IPS DF 6.9 (cell line): ENCODE results near the gene RELT.

ENCODE experiments used
- DNase-seq: peaks from one replicate; pipeline ENCODE4 v3.0.0-alpha.2; 2013; ENCODE audit warnings: low read depth, low spot score
- H3K27ac ChIP-seq: one replicate; pipeline ENCODE4 v1.5.1; 2013; ENCODE audit warnings: low read length, control low read depth
- H3K27me3 ChIP-seq: 2 replicates; pipeline ENCODE4 v1.6.1; 2013; ENCODE audit warnings: mild to moderate bottlenecking, low read length; ENCODE audit not compliant: control insufficient read depth, insufficient read depth
- H3K36me3 ChIP-seq: 2 replicates; pipeline ENCODE4 v1.6.1; 2013; ENCODE audit warnings: low read length; ENCODE audit not compliant: control insufficient read depth, insufficient read depth
- H3K4me1 ChIP-seq: 2 replicates; pipeline ENCODE4 v1.6.1; 2013; ENCODE audit warnings: low read length; ENCODE audit not compliant: control insufficient read depth, insufficient read depth
- H3K4me3 ChIP-seq: 2 replicates; pipeline ENCODE4 v1.5.1; 2013; ENCODE audit warnings: mild to moderate bottlenecking, low read length
- H3K9me3 ChIP-seq: 2 replicates; pipeline ENCODE4 v1.6.1; 2013; ENCODE audit warnings: low read length, inconsistent platforms; ENCODE audit not compliant: control insufficient read depth, insufficient read depth
- WGBS: extraction: QIAGEN DNeasy Blood & Tissue Kit; methylation state at CpG from one replicate; pipeline ENCODE4 v1.1.7; 2013; ENCODE audit warnings: mixed read lengths, missing lambda C conversion rate; ENCODE audit not compliant: insufficient read length, insufficient coverage; 5-methylcytosine and 5-hydroxymethylcytosine counted together

Gene RELT, protein sequence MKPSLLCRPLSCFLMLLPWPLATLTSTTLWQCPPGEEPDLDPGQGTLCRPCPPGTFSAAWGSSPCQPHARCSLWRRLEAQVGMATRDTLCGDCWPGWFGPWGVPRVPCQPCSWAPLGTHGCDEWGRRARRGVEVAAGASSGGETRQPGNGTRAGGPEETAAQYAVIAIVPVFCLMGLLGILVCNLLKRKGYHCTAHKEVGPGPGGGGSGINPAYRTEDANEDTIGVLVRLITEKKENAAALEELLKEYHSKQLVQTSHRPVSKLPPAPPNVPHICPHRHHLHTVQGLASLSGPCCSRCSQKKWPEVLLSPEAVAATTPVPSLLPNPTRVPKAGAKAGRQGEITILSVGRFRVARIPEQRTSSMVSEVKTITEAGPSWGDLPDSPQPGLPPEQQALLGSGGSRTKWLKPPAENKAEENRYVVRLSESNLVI

DNA sequence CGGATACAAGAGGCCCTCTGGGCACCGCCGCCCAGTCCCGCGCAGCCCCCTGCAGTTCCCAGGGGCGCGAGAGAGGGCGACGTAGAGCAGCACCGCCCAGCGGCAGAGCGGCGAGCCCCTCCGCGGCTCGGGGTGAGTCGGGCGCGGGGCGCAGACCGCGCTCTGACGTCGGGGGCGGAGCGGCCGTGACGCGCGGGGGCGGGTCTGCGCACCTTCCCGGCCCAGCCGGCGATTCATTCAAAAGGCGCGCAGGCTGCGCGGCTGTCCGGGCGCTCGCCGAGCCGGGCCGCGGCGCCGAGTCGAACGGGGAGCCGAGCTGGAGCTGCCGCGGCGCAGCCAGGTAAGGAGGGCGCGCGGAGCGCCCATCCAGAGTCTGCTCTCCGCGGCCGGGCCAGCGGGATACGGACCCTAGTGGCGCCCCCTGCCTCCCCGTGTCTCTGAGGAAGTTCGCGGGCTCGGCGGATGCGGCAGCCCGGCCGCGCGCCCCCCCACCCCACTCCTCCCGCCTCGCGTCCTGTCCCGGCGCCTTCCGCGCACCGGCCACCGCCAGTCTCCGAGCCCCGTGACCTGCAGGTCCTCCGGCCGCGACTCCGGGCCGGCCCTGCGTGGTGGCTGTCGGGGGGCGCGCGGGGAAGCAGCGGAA, at the start of gene RELT:
TSS of gene RELT (plus strand) at position 240 of the 643 bp plus-strand sequence. CDS start 12,738 bp downstream, outside the sequence.
- H3K4me3 ChIP-seq: peak within 1 kb of the TSS; percentile 87
- no CpG with 5 or more reads among the region's 96 CpGs for WGBS
- no peaks in the 10 kb centered on the region for H3K9me3 ChIP-seq
- no peaks in the 10 kb centered on the region for H3K27me3 ChIP-seq
- peak; percentile 68 for DNase-seq
- no peak within 1 kb of the TSS for H3K27ac ChIP-seq
- peaks cover 3% of the 10 kb centered on the region for H3K4me1 ChIP-seq
- no peaks in the 10 kb centered on the region; the same call in 1 of the 2 replicates for H3K36me3 ChIP-seq

DNA sequence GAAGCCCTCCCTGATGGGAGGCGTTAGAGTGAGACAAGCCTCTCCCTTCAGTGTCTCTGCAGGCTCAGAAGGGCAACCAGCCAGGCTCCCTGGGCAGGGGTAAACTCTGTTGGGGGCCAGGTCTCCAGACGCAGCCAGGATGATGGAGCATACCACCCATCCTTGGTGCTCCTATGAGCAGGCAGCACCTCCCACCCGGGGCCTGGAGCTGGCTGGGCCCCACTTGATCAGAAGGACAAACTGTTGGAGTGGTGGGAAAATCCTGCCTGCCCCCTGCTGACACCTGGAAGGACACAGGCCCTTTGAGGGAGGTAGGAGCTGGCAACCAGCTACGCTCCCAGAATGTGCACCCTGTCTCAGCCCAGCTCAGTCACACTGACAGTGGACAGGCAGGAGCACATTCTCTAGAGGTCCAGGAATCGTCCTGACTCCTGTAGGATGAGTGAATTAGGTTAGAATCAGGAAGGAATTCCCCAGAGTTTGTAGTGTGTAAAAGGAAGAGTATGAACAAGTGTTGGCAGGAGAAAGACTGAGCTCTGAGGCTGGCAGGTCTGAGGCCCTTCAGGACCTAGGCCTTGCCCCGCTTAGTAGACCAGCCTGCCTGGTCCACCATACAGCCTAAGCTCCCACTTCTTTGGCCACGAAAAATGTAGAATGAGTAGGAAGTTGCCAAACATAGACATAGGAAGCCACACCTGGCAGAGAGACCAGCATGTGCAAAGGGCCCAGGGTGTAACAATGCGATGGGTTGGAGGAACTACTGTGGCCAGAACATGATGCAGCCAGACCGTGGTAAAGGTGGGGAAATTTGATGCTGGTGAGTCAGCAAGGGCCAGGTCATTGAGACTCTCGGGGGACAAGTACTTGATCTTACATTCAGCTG, 49.0 kb upstream of the RELT start:
- no peak overlapping the region for H3K27ac ChIP-seq
- H3K36me3 ChIP-seq: no peaks in the 10 kb centered on the region
- WGBS: no CpG with 5 or more reads among the region's 10 CpGs
- peaks cover 4% of the 10 kb centered on the region for H3K27me3 ChIP-seq
- no peak overlapping the region for H3K4me3 ChIP-seq
- DNase-seq: no peak
- H3K4me1 ChIP-seq: peaks cover 16% of the 10 kb centered on the region
- no peaks in the 10 kb centered on the region for H3K9me3 ChIP-seq

DNA sequence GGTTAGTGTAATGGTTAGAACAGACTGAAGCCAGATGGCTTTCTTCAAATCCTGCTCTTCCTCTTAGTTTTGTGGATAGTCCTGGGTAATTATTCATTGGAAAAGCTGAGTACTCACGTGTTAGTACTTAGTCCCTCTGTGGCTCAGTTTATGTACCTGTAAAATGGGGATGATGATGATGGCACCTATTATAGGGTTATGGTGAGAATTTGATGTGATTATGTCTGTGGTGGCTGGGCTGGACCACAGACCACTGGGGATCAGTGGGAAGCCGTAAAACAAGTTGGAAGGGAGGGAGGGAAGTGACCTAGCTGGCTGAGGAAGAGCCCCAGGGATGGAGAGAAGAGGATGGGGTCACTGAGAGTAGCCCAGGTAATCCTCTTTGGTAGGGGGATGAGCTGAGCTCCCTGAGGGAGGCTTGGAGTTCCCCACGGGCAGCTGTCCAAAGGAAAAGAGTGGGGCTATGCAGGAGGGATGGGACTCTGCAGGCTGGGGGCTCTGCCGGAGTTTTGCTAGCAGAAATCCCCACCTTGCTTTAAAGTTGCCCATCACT, 48.3 kb upstream of the RELT start:
- WGBS: no CpG with 5 or more reads among the region's 4 CpGs
- Histone ChIP-seq H3K36me3 (no peaks in the 10 kb centered on the region), H3K9me3 (no peaks in the 10 kb centered on the region), H3K4me3 (no peak overlapping the region), H3K4me1 (peaks cover 17% of the 10 kb centered on the region), H3K27me3 (peaks cover 8% of the 10 kb centered on the region), H3K27ac (no peak overlapping the region)
- no peak for DNase-seq

DNA sequence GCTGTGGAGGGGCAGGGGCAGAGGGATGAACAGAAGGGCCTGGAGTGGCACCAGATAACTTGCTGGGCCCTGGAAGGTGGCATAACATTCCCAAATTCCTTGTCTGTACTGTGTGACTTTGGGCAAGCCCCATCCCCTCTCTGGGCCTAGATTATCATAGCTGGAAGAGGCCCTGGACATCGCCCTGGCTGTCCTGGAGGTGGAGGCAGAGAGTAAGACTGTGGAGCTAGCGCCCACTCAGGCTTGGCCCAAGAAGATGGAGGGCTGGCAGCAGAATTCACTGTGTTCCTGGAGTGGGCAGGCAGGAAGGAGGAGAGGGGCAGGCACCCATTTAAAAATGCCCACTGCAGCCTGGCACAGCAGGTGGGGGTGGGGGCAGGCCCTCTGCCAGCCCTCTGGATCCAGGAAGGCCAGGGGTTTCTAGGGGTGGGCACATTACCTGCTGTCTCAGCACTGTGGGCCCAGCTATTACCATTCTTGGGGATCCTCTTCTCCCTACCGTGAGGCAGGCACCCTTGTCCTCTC, 45.6 kb upstream of the RELT start:
- H3K4me1 ChIP-seq: peaks cover 16% of the 10 kb centered on the region

DNA sequence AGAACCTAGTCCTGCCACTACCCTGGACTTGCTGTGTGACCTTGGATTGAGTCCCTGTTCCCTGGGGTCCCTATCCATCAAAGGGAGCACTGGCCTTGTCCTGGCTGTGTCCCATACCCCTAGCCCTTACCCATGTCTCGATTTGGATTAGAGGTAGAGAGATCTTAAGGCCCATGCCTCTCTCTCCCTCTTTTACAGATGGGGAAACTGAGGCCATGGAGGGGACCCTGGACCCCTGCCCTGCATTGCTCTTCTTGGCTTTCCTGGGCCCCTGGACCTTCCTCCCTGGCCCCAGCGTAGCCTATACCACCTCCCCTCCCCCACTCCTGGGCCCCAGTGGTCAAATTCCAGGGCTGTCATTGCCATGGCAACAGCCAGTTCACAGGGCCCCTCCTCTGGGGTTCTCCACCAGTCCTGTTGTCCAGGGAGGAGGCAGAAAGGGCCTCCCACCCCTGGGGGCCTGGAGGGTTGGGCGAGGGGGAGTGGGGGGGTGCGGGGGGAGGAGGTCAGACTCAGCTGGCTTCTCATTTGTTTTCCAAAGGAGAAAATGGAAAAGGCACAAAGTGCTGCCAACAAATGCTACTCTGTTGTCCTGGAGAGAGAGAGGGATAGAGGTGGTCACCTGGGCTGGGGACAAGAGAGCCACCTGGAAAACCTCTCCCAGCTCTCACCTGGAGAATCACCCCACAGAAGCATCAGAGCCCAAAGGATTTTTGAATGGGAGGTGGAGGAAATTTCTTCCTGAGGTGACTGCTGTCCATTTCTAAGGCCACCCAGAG, 44.9 kb upstream of the RELT start:
- WGBS: no CpG with 5 or more reads among the region's 4 CpGs
- peaks cover 16% of the 10 kb centered on the region for H3K4me1 ChIP-seq
- H3K36me3 ChIP-seq: no peaks in the 10 kb centered on the region
- H3K4me3 ChIP-seq: no peak overlapping the region
- no peak overlapping the region for H3K27ac ChIP-seq
- H3K9me3 ChIP-seq: no peaks in the 10 kb centered on the region
- H3K27me3 ChIP-seq: peaks cover 28% of the 10 kb centered on the region
- DNase-seq: no peak

More for the DNA sequence above, 45.6 kb upstream of the RELT start:
- no peak for DNase-seq
- Histone ChIP-seq H3K27ac (no peak overlapping the region), H3K27me3 (peaks cover 28% of the 10 kb centered on the region), H3K36me3 (no peaks in the 10 kb centered on the region), H3K4me3 (no peak overlapping the region), H3K9me3 (no peaks in the 10 kb centered on the region)
- WGBS: no CpG with 5 or more reads among the region's 3 CpGs

DNA sequence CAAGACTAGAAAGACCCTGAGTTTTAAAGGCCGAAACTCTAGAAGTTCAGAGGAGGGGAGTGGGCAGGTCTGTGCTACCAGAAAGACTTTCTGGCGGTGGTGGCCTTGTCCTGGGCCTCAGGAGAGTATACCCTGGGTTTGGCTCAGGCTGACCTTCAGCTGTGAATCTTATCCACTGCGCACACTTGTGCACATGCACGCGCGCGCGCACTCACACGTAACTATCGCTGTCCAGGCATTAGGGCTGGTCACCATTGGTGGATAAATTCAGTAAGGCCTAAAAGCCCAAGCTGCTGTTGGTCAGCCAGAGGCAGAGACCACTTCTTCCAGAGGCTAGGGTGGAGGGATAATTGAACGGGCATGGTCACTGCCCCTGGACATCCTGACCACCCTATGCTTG, 43.0 kb upstream of the RELT start:
- Histone ChIP-seq H3K36me3 (no peaks in the 10 kb centered on the region), H3K27me3 (peaks cover 28% of the 10 kb centered on the region), H3K4me1 (peaks cover 16% of the 10 kb centered on the region), H3K27ac (no peak overlapping the region), H3K9me3 (no peaks in the 10 kb centered on the region), H3K4me3 (no peak overlapping the region)
- no CpG with 5 or more reads among the region's 11 CpGs for WGBS
- DNase-seq: no peak

DNA sequence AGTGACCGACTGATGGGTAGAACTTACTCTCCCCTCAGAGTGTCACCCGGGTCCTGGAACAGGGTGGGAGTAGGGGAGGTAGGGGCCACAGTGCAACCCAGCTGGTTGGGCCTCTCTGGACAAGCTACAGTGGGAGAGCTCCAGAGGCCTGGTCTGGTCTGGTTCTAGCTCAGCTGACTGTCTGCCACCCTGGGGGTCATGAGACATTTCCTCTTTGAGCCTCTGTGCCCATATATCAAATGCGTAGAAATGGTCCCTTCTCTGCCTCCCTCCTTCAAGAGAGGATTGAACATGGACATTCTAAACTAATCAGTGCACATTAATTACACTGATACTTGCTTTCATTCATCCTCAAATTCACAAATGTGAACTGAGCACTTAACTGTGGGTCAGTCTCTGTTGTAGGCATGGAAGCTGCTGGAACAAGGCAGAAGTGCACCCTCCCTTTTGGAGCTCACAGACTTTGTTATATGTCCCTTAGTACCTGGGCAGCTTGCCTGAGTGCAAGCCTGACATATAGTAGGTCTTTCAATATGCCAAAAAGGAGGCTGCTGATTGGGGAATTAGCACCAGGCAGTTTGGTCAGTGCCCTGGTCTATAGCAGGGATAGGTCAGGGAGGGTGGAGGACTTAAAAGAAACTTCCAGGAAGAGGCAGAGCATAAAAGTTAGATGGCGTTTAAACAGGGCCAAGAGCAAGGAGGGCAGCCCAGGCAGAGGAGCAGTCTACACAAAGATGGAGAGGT, 42.4 kb upstream of the RELT start:
- Histone ChIP-seq H3K36me3 (no peaks in the 10 kb centered on the region), H3K27me3 (peaks cover 28% of the 10 kb centered on the region), H3K27ac (no peak overlapping the region), H3K9me3 (no peaks in the 10 kb centered on the region), H3K4me3 (no peak overlapping the region), H3K4me1 (peaks cover 16% of the 10 kb centered on the region)
- no peak for DNase-seq
- WGBS: no CpG with 5 or more reads among the region's 4 CpGs

DNA sequence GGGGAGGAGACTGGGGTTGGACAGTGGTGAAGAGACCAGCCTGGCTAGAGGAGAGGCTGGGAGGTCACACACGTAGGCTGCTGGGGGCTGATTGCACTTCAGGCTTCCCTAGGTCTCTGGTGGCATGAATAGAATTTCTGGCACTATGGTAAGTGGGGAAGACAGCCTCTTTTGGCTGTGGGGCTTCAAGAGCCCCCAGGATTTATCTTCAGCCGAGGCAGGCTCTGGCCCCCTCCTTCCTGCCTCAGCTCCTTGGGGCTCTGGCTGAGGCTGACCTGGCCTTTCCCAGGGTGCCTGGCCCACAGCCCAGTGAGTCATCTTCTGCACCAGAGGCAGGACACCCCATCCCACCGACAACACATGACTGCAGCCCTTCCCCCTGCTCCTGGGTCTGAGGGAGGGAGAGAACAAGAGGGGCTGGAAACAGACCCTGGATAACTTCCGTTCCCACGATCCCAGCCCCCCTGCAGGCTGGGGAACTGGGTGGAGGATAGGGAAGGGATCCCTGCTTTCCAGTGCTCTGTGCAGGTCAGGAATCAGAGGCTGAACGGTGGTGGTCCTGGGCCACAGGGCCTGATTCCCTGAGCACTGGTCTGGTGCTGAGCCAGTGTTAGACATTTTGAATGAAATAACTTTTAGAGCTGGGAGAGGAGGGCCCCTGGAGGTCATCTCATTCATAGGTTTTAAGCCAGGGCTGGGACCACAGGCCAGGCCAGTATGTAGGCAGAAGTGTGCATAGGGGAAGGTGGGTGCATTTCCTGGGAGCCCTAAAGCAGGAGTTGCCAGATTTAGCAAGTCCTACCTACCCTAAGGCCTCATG, 41.6 kb upstream of the RELT start:
- H3K9me3 ChIP-seq: no peaks in the 10 kb centered on the region
- no peak overlapping the region for H3K27ac ChIP-seq
- DNase-seq: no peak
- peaks cover 16% of the 10 kb centered on the region for H3K4me1 ChIP-seq
- no peak overlapping the region for H3K4me3 ChIP-seq
- WGBS: no CpG with 5 or more reads among the region's 6 CpGs
- no peaks in the 10 kb centered on the region for H3K36me3 ChIP-seq
- peaks cover 28% of the 10 kb centered on the region for H3K27me3 ChIP-seq
